ENCODE results near the gene CDKAL1. TPM values are rescaled to one million over a fixed set of nuclear protein-coding genes. Genes with fewer than 3 reads are reported as not detected.
"Not testable (repeated sequence)": the region's sequence is repeated elsewhere in the genome, so short reads cannot be mapped to it uniquely, and the experiment has no call there.

The CDKAL1 gene
- total RNA-seq, 1 donor from 2014 or later = 34.3 TPM

DNA sequence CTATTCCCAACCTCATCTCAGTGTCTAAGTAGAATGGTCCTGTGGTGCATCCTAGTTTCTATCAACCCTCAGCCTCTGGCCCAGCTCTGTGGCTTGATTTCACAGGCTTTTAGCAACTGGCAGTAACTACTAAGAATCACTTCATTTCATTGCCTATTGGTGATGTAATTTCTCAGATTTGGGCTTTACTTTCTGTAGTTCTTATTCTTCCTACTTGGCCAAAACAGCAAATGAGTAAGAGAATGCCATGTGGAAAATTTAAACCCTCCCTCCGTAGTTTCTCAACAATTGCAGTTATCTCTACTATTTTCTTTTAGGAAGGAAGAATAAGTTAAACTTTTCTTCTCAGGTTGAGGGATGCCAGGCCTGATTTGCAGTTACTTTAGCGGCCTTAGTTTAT lies 387.3 kb downstream of the CDKAL1 start:
- no peak overlapping the region for H3K27ac Mint-ChIP-seq
- peaks cover 6% of the 10 kb centered on the region for H3K4me1 Mint-ChIP-seq (ENCODE audit: low read depth)
- H3K27me3 Mint-ChIP-seq = no peaks in the 10 kb centered on the region
- no peaks in the 10 kb centered on the region for H3K36me3 Mint-ChIP-seq (ENCODE audit: insufficient read depth)
- no peaks in the 10 kb centered on the region for H3K9me3 Mint-ChIP-seq (ENCODE audit: low read depth)
- DNase-seq (ENCODE audit: low spot score, unreplicated experiment) = no peak
- H3K4me3 Mint-ChIP-seq (ENCODE audit: low read depth) = no peak overlapping the region
- no peak for TF ChIP-seq CTCF (IDR thresholded peaks at IDR 0.05; ENCODE audit: unreplicated experiment)

DNA sequence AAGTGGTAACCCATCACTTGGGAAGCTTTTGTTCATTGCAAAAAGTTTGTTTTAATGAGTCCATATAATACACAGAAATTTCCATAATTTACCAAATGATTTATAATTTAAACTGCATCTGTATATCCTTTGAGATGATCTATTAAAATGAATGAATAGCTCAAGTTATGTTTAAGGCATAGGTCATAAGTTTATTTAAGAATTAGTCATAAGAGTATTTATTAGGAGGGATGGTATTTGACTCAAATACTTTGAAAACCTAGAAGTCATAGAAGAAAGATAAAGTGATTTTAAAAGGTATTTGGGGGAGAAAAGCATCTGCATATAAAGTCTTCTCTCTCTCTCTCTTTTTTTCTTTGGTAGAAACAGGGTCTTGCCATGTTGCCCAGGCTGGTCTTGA lies 388.5 kb downstream of the CDKAL1 start:
- no peak for DNase-seq (ENCODE audit: low spot score, unreplicated experiment)
- Mint-ChIP-seq H3K4me1 (ENCODE audit: low read depth) (peaks cover 6% of the 10 kb centered on the region), H3K36me3 (ENCODE audit: insufficient read depth) (no peaks in the 10 kb centered on the region), H3K9me3 (ENCODE audit: low read depth) (no peaks in the 10 kb centered on the region), H3K27me3 (no peaks in the 10 kb centered on the region), H3K4me3 (ENCODE audit: low read depth) (no peak overlapping the region), H3K27ac (no peak overlapping the region)
- no peak for TF ChIP-seq CTCF (IDR thresholded peaks at IDR 0.05; ENCODE audit: unreplicated experiment)

GRCh38 chr6:20924094-20924493 lies 389.8 kb downstream of the CDKAL1 start:
- H3K27ac Mint-ChIP-seq; H3K36me3 Mint-ChIP-seq (ENCODE audit: insufficient read depth); DNase-seq (ENCODE audit: low spot score, unreplicated experiment); H3K27me3 Mint-ChIP-seq; H3K4me1 Mint-ChIP-seq (ENCODE audit: low read depth); H3K4me3 Mint-ChIP-seq (ENCODE audit: low read depth); H3K9me3 Mint-ChIP-seq (ENCODE audit: low read depth): not testable (repeated sequence)

DNA sequence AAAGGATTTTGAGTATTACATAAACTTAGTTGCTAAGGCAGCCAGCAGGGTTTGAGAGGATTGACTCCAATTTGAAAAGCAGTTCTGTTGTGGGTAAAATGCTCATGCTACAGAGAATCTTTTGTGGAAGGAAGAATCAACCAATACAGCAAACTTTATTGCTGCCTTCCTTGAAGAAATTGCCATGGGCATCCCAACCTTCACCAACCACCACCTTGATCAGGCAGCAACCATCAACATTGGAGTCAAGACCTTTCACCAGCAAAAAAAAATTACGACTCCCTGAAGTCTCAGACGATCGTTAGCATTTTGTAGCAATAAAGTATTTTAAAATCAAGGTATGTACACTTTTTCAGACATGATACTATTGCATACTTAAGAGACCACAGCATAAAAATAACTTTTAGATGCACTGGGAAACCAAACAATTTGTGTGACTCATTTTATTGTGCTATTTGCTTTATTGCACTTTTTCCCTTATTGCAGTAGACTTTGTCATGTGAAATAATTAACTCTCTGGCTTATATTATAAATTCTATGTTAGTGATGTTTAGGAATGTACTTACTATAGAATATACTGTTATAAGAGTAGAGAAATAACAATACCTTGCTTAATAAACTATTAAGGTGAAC lies 390.8 kb downstream of the CDKAL1 start:
- no peaks in the 10 kb centered on the region for H3K9me3 Mint-ChIP-seq (ENCODE audit: low read depth)
- peaks cover 11% of the 10 kb centered on the region for H3K4me1 Mint-ChIP-seq (ENCODE audit: low read depth)
- H3K27ac Mint-ChIP-seq = no peak overlapping the region
- H3K27me3 Mint-ChIP-seq = no peaks in the 10 kb centered on the region
- H3K4me3 Mint-ChIP-seq (ENCODE audit: low read depth) = no peak overlapping the region
- no peaks in the 10 kb centered on the region for H3K36me3 Mint-ChIP-seq (ENCODE audit: insufficient read depth)
- no peak for DNase-seq (ENCODE audit: low spot score, unreplicated experiment)
- TF ChIP-seq CTCF (IDR thresholded peaks at IDR 0.05; ENCODE audit: unreplicated experiment) = no peak

GRCh38 chr6:20927130-20927860 lies 393.0 kb downstream of the CDKAL1 start:
- TF ChIP-seq CTCF (IDR thresholded peaks at IDR 0.05; ENCODE audit: unreplicated experiment) = no peak
- Mint-ChIP-seq H3K27ac (no peak overlapping the region), H3K4me1 (ENCODE audit: low read depth) (peaks cover 15% of the 10 kb centered on the region), H3K9me3 (ENCODE audit: low read depth) (peaks cover 6% of the 10 kb centered on the region), H3K27me3 (no peaks in the 10 kb centered on the region), H3K36me3 (ENCODE audit: insufficient read depth) (no peaks in the 10 kb centered on the region), H3K4me3 (ENCODE audit: low read depth) (no peak overlapping the region)
- no peak for DNase-seq (ENCODE audit: low spot score, unreplicated experiment)

DNA sequence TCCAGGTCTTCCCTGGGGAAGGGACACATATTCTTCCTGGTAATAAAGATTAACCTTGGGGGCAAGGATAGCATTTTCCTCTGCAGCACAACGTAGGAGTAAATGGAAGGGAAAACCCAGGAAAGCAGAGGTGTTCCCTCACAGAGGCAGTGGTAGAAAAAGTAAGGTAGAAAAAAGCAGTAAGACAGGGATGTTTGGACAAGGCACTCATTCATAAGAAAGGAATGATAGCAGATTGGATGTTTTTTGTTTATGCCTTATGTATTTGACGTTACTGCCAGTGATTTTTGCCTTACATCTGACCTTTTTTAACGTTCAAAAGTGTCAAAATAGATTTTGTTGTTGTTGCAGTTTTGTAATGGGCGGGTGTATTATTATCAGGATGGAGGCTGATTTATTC lies 395.0 kb downstream of the CDKAL1 start:
- no peak for DNase-seq (ENCODE audit: low spot score, unreplicated experiment)
- Mint-ChIP-seq H3K9me3 (ENCODE audit: low read depth) (peaks cover 6% of the 10 kb centered on the region), H3K27ac (no peak overlapping the region), H3K4me3 (ENCODE audit: low read depth) (no peak overlapping the region), H3K27me3 (no peaks in the 10 kb centered on the region), H3K4me1 (ENCODE audit: low read depth) (peaks cover 20% of the 10 kb centered on the region), H3K36me3 (ENCODE audit: insufficient read depth) (no peaks in the 10 kb centered on the region)
- TF ChIP-seq CTCF (IDR thresholded peaks at IDR 0.05; ENCODE audit: unreplicated experiment) = no peak

All from progenitor cell of endocrine pancreas (in vitro differentiated cells).